Vagina (tissue), 2 donors: ENCODE measurements around the gene ASB3.
"Not testable (repeated sequence)": the region's sequence is repeated elsewhere in the genome, so short reads cannot be mapped to it uniquely, and the experiment has no call there.

Source experiments
- CTCF ChIP-seq, 3 experiments: fragments of 450-650 bp in 2 of 3; fragments of 200-600 bp in 1 of 3; sonication (generic) in 1 of 3; IDR thresholded peaks; one replicate each; pipeline ENCODE4 v1.5.1; 2017 to 2019; ENCODE audit warnings: antibody characterized with exemption in 3 of 3, mild to moderate bottlenecking in 2 of 3, moderate library complexity in 2 of 3
- POLR2A ChIP-seq, 2 donors: fragments of 450-650 bp; IDR thresholded peaks; one replicate each; pipeline ENCODE4 v1.6.1; 2017; ENCODE audit warnings: antibody characterized with exemption in 2 of 2, mild to moderate bottlenecking in 2 of 2, moderate library complexity in 2 of 2
- POLR2AphosphoS5 ChIP-seq, 2 donors: sonication (generic); formaldehyde crosslinking; IDR thresholded peaks; one replicate each; pipeline ENCODE4 v1.9.0; 2017; ENCODE audit warnings: antibody characterized with exemption in 2 of 2, mild to moderate bottlenecking in 2 of 2, low read depth in 1 of 2; ENCODE audit not compliant: insufficient read depth in 1 of 2

- not testable (repeated sequence) for TF ChIP-seq POLR2A (IDR thresholded peaks at IDR 0.05); CTCF (IDR thresholded peaks at IDR 0.05); POLR2AphosphoS5 (IDR thresholded peaks at IDR 0.05; ENCODE audit: insufficient read depth in 1 of 2, low read depth in 1 of 2)
Measured at GRCh38 chr2:53823639-53824038, 36.9 kb upstream of the ASB3 start.
